CMK (cell line): ENCODE results near the gene RPL15.
"Not testable (repeated sequence)": the region's sequence is repeated elsewhere in the genome, so short reads cannot be mapped to it uniquely, and the experiment has no call there.

ENCODE experiments used
- DNase-seq: peaks from one replicate; pipeline ENCODE4 v3.0.0-alpha.2; 2010; ENCODE audit warnings: low read depth

The RPL15 gene

DNA sequence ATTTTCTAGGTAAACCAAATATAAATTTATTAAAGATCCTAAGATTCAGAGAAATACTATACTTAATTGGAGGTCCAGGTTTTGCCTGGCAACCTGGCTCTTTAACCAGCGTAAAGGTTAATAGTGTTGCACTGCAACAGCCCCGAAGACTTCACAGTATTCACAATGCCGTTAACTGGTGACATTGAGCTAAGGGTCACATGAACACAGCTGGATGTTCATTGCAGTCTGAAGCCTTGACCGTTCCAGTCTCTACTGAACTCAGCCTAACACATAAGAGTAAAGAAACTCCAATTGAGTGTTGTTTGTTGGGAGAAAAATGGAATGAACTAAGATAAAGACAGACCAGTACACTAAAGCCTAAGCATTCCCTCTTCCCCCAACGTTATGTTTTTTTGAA, 27.0 kb upstream of the RPL15 start:
- no peak for DNase-seq

DNA sequence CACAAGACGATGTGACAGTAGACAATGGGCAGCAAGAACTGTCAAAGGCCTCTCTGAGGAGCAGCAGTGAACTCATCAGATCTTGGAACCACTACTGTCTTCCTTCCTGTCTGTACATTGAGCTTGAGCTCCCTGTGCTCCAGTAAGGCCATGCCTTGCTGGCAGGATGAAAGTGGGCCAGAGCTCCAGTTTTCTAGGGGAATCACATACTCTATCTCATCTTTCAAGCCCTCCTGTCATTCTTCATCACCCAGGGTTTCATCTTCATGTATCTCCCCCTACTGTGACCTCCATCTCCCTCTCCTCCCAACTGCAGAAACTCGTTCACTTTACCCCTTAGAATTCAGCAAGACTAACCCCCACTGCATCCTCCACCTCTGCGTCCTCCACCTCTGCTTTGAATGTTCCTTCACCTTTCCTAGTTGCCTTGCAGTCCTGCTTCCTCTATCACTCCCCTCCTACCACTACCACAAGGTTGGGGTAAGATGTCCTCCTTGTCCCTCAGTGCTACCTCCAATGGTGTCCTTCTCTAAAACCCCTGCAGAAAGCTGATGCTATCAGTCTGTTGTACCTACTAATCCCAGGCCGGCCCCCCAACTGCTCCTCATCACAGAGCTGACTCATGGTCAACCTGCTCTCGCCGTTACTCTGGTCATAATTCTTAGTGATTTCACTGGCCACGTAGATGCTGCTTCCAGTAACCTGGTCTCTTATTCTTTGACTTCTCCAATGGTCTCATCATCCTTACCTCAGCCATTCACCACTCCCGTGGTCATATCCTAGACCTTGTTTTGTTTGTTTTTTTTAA, 22.5 kb upstream of the RPL15 start:
- no peak for DNase-seq

DNA sequence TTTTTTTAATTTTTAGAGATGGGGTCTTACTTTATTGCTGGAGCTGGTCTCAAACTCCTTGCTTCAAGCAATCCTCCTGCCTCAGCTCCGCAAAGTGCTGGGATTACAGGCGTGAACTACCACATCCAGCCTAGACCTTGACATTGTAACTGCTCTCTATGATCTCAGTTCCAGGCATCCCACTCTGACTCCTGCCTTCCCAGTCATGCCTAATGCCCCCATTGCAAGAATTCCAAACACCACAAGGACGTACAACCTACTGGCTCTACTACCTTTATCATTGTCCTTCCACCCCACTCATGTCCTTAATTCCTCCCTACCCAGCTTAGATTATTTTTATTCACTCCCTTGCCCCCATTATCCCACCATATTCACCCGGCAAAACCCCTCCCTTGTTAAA, 21.8 kb upstream of the RPL15 start:
- no peak for DNase-seq

DNA sequence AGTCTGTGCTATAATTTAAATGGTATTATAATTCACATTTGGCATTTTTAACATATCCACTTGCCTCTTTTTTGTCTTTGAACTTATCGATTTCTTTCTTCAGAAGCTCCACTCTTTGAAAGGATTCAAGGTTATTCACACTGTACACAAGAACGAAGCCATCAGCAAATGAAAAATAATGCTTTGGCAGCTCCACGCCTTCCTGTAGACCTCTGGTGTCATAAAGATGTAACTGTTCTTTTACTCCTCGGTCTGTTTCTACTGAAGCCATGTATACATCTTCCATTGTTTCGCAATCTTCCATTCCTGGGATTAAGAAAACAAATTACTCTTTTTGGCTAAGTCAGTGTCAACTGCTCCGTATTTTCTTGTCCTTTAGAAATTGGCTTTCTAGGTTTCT, 16.2 kb upstream of the RPL15 start:
- DNase-seq = no peak

DNA sequence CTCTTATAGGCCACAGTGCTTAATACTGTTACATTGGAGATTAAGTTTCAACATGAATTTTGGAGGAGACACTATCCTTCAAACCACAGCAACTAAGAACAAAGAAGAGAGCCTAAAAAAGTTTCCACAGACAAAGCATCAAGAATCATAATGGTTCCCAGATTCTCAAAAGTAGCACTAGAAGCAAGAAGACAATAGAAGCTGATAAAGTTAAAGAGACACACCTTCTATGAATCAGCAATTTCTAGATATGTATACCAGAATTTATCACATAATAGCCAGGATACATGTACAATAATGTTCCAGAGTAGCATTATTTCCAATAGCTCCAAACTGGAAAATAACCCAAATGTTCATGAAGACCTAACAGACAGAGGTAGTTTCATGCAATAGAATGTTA, 12.4 kb upstream of the RPL15 start:
- DNase-seq = no peak

- no peak for DNase-seq
Observed at GRCh38 chr3:23909341-23909740, 7.6 kb upstream of the RPL15 start.

DNA sequence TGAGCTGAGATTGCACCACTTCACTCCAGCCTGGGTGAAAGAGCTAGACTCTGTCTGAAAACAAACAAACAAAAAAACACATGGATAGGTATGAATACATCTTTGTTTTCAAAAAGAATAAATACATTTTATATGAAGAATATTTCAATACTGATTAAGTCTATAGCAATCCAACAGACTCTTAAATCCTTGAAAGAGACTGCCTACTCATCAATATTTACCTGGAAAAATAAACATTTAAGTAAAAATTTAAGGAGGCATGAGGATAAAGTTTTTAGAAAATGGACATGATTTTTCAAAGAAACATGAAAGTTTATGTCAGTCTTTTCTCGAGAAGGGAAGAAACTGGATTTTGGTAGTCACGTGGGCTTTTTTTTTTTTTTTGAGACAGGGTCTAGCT, 5.5 kb upstream of the RPL15 start:
- DNase-seq = no peak

DNA sequence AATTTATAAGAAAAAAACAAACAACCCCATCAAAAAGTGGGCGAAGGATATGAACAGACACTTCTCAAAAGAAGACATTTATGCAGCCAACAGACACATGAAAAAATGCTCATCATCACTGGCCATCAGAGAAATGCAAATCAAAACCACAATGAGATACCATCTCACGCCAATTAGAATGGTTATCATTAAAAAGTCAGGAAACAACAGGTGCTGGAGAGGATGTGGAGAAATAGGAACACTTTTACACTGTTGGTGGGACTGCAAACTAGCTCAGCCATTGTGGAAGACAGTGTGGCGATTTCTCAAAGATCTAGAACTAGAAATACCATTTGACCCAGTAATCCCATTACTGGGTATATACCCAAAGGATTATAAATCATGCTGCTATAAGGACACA, 4.6 kb upstream of the RPL15 start:
- not testable (repeated sequence) for DNase-seq

DNA sequence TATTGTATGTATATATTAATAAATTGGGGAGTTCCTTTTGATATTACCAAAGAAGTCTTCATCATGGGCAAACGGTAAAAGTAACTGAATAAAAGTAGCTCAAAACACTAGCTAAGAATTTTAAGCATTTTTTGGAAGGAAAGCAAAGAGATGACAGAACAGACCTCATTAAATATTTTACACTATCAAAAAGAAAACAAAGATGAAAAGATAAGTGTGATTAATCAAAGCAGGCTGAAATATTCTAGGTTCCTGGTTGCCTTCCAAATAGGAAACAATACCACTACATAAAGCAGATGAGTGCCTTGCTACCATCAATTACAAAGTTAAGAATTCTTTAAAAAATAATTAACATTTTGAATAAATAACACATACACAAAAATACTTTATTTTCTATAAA, 3.8 kb upstream of the RPL15 start:
- no peak for DNase-seq

DNA sequence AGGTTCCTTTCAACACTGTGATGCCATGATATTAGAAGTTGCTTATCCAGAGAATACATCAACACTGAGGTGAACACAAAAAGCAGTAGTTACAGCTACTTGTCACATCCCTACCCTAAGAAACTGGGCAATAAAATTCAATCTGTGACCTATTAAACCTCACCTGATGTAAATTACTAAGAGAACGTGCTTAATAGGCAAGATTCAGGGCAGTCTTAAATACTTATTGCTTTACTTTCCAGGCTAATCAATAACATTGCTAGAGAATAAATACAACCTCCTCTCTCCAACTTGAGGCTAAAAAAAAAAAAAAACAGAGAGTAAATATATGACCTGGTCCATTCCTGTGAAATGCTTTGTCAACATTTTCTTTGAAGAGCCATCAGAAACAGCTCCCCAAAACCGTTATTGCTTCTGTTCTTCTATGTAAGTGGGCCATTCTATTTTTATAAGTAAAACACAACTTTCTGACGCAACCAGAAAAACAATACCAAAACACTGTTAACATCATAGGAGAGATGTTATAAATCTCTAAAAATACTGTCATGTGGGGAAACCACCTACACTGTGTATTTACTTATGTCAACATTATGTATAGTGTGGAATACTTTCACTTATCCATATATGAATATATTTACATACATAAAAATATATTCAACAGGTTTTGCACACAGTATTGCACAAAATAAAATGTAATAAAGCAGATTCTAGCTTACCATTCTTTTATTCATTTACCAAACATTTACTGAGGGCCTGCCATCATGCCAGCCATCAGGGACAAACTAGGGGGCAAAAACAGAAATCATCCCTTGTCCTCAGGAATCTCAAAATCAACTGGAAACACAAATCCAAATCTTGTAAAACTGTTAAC, 2.8 kb upstream of the RPL15 start:
- no peak for DNase-seq

- DNase-seq = no peak
Observed at GRCh38 chr3:23915537-23916108, 1.3 kb upstream of the RPL15 start.

DNA sequence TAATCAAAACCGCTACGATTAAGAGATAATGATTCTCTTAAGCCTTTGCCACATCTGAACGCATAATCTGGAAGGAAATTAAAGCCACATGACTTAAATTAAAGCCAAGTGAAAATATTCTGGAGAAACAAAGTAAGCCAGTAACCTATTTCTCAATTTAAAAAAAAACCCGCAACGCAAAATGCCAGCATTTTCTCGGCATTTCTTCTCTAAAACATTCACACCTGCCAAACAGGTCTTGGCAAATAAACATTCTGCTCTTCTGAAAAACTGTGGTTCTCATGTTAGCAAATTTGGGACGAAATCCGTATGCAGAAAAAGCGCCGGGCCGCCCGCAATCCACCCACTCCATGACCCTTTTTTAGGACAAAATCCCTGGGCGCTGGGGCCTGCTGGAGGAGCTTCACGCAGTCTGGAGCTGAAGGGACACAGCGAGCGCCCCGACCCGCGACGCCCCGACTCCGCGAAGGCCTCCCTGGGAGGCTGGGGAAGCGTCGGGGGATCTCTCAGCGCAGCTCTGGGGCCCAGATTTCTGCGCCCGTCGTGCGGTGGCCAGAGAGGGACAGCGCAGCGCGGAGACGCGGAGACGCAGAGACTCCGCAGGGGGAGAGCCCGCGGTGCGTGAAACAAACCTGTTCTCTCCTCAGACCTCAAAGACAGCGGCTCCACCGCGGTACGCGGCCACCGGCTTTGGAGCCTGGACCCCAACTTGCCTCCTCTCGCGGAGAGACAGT, 613 bp upstream of the RPL15 start:
- DNase-seq = no peak

DNA sequence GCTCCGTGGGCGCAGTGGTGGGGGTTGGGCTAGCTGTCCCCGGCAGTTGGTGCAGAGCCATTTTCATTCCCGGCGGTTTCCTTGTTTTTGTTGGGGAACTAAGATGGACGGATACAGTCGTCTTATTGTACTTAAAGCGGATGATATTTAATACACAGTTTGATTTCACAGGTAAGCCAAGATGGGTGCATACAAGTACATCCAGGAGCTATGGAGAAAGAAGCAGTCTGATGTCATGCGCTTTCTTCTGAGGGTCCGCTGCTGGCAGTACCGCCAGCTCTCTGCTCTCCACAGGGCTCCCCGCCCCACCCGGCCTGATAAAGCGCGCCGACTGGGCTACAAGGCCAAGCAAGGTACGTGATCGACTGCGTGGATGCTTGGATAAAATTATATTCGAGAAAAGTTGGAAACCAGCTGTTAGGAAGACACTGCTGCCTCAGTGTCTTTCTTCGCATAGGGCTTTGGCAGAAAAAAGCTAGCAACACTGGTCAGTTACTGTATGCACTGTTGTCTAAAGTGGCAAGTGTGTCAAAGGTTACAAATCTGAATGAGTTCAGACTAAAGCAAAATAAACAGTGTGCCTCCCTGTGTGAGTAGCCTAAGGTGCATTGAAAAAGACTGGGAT, 859 bp downstream of the RPL15 start:
- not testable (repeated sequence) for DNase-seq

DNA sequence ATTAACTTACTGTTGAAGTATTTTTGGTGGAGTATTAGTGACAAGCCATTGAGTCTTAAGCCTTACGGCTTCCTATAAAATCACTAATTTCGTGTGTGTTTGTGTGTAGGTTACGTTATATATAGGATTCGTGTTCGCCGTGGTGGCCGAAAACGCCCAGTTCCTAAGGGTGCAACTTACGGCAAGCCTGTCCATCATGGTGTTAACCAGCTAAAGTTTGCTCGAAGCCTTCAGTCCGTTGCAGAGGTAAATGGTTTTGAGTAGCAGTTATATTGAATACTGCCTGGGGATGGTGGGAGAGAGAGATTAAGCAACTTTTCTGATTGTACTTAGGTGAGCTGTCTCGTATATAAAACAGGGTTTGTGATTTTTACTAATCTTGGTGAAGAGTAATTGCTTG, 1.4 kb downstream of the RPL15 start:
- not testable (repeated sequence) for DNase-seq

DNA sequence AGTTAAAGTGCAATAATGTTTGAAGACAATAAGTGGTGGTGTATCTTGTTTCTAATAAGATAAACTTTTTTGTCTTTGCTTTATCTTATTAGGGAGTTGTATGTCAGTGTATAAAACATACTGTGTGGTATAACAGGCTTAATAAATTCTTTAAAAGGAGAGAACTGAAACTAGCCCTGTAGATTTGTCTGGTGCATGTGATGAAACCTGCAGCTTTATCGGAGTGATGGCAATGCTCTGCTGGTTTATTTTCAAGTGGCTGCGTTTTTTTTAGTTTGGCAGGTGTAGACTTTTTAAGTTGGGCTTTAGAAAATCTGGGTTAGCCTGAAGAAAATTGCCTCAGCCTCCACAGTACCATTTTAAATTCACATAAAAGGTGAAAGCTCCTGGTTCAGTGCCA, 2.7 kb downstream of the RPL15 start:
- no peak for DNase-seq

GRCh38 chr3:23920151-23920655, 3.3 kb downstream of the RPL15 start:
- no peak for DNase-seq

- no peak for DNase-seq
Observed at GRCh38 chr3:23921052-23921511, 4.2 kb downstream of the RPL15 start.

- DNase-seq = no peak
Observed at GRCh38 chr3:23923786-23924185, 6.9 kb downstream of the RPL15 start.

GRCh38 chr3:23926246-23926645, 9.3 kb downstream of the RPL15 start:
- DNase-seq = no peak

GRCh38 chr3:23926736-23927135, 9.8 kb downstream of the RPL15 start:
- DNase-seq = no peak

DNA sequence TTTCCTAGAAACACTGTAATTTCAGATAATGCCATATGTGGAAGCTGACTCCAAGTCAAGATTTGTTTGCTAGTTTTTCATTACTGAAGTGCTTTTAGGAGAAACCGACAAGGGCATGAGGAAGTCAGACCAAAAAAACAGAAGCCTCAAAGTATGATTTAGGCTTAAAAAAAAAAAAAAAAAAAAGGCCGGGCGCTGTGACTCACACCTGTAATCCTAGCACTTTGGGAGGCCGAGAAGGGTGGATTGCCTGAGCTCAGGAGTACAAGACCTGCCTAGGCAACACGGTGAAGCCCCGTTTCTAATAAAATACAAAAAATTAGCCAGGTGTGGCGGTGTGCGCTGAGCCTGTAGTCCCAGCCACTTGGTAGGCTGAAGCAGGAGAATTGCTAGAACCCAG, 11.6 kb downstream of the RPL15 start:
- DNase-seq = no peak

GRCh38 chr3:23931597-23931996, 14.7 kb downstream of the RPL15 start:
- DNase-seq = no peak
